Caco-2 (cell line): ENCODE results near the gene TFPI. TPM values are rescaled to one million over a fixed set of nuclear protein-coding genes. Genes with fewer than 3 reads are reported as not detected.
"Not testable (repeated sequence)": the region's sequence is repeated elsewhere in the genome, so short reads cannot be mapped to it uniquely, and the experiment has no call there.

Experiments
- BruUV-seq: library from RNA; stranded (reverse); fragments of 400-500 nt; replicated peaks from 2 replicates; lab custom pipeline; 2021; lab: Mats Ljungman, UMichigan
- CTCF ChIA-PET: fragments of 300-600 bp; sonication (Branson Sonifier 250); formaldehyde crosslinking; loops from one replicate; lab custom pipeline; 2022; ENCODE audit warnings: antibody characterized with exemption; lab: Charles Lee
- POLR2A ChIA-PET: fragments of 300-600 bp; sonication (Branson Sonifier 250); formaldehyde crosslinking; loops from one replicate; lab custom pipeline; 2022; ENCODE audit warnings: antibody characterized with exemption; lab: Charles Lee
- DNase-seq, 2 experiments: peaks; one replicate each; pipeline versions ENCODE4 v3.0.0 to v3.0.0-alpha.2; 2020 to 2022
- H3K27me3 ChIP-seq: replicated peaks from 2 replicates; pipeline ENCODE4 v1.6.0; 2011; ENCODE audit warnings: low read length; ENCODE audit not compliant: control insufficient read depth, insufficient read depth
- H3K36me3 ChIP-seq: 2 replicates; pipeline ENCODE4 v1.5.1; 2011; ENCODE audit warnings: low read length; ENCODE audit not compliant: control insufficient read depth, insufficient read depth
- H3K4me1 ChIP-seq: fragments of 250-450 bp; sonication (Bioruptor Pico); 2 replicates; pipeline ENCODE4 v1.5.1; 2020; ENCODE audit warnings: mild to moderate bottlenecking
- H3K4me3 ChIP-seq: 2 replicates; pipeline ENCODE4 v1.5.1; 2011; ENCODE audit warnings: low read depth, mild to moderate bottlenecking, control low read depth, low read length
- H3K9me3 ChIP-seq: fragments of 250-450 bp; sonication (Bioruptor Pico); 2 replicates; pipeline ENCODE4 v1.5.1; 2020; ENCODE audit warnings: mild to moderate bottlenecking, moderate library complexity
- H3K27ac Mint-ChIP-seq: one replicate; pipeline ENCODE4 v1.8.0; 2022; ENCODE audit warnings: mixed read lengths; ENCODE audit not compliant: unreplicated experiment
- H3K27me3 Mint-ChIP-seq: one replicate; pipeline ENCODE4 v1.8.0; 2022; ENCODE audit warnings: mixed read lengths; ENCODE audit not compliant: insufficient read depth, unreplicated experiment
- H3K36me3 Mint-ChIP-seq: one replicate; pipeline ENCODE4 v1.8.0; 2022; ENCODE audit warnings: mild to moderate bottlenecking, mixed read lengths; ENCODE audit not compliant: insufficient read depth, unreplicated experiment
- H3K4me1 Mint-ChIP-seq: one replicate; pipeline ENCODE4 v1.8.0; 2022; ENCODE audit warnings: low read depth, mixed read lengths; ENCODE audit not compliant: unreplicated experiment
- H3K4me3 Mint-ChIP-seq: one replicate; pipeline ENCODE4 v1.8.0; 2022; ENCODE audit warnings: mild to moderate bottlenecking, moderate library complexity, mixed read lengths; ENCODE audit not compliant: unreplicated experiment
- H3K9me3 Mint-ChIP-seq: one replicate; pipeline ENCODE4 v1.8.0; 2022; ENCODE audit warnings: mixed read lengths; ENCODE audit not compliant: unreplicated experiment
- CTCF ChIP-seq, 2 experiments: fragments of 200-600 bp in 1 of 2; IDR thresholded peaks; 1 replicate in 1 of 2; 2 replicates in 1 of 2; pipeline versions ENCODE4 v1.5.1 to v1.8.0; 2011 to 2022; ENCODE audit warnings: antibody characterized with exemption in 1 of 2, control low read depth in 1 of 2, inconsistent platforms in 1 of 2, low read depth in 1 of 2, low read length in 1 of 2, mild to moderate bottlenecking in 1 of 2, moderate library complexity in 1 of 2; ENCODE audit not compliant: insufficient read depth in 1 of 2, severe bottlenecking in 1 of 2, unreplicated experiment in 1 of 2
- intact Hi-C: fragments of 100-400 bp; cut with micrococcal nuclease; formaldehyde crosslinking; loops from one replicate; pipeline ENCODE4 v1.10.0; 2022; ENCODE audit not compliant: unreplicated experiment
- total RNA-seq: library from RNA; stranded (reverse); gene quantifications from 2 replicates; pipeline ENCODE4 v1.2.3, GENCODE V29; 2022

The TFPI gene
- total RNA-seq, 1 experiment from 2014 or later, result 31.0 TPM

DNA sequence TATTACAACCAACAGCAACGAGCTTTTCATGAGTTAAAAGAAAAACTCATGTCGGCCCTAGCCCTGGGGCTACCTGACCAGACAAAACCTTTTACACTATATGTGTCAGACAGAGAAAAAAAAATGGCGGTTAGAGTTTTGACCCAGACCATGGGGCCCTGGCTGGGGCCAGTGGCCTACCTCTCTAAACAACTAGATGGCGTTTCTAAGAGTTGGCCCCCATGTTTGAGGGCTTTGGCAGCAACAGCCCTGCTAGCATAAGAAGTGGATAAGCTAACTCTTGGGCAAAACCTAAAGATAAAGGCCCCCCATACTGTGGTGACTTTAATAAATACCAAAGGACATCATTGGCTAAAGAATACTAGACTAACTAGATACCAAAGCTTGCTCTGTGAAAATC, 39.3 kb downstream of the TFPI start:
- Histone ChIP-seq H3K27me3 (no peaks in the 10 kb centered on the region), H3K36me3 (no peaks in the 10 kb centered on the region), H3K9me3 (0 out of 2 replicates have a peak, but pooled peaks cover 8% of the 10 kb centered on the region), H3K4me3 (no peak overlapping the region), H3K4me1 (peaks cover 19% of the 10 kb centered on the region)
- ChIA-PET POLR2A (no interaction called here), CTCF (no interaction called here)
- H3K9me3 Mint-ChIP-seq, result peaks cover 7% of the 10 kb centered on the region
- no peak overlapping the region for H3K4me3 Mint-ChIP-seq
- no peak for DNase-seq
- no peaks in the 10 kb centered on the region for H3K27me3 Mint-ChIP-seq
- no peak for TF ChIP-seq CTCF (IDR thresholded peaks at IDR 0.05; ENCODE audit: insufficient read depth in 1 of 2, low read depth in 1 of 2, low read length in 1 of 2, severe bottlenecking in 1 of 2, unreplicated experiment in 1 of 2)
- peaks cover 25% of the 10 kb centered on the region for H3K4me1 Mint-ChIP-seq
- no TSS peak for BruUV-seq
- H3K36me3 Mint-ChIP-seq, result peaks cover 5% of the 10 kb centered on the region
- intact Hi-C loops, result no loop called here
- H3K27ac Mint-ChIP-seq, result no peak overlapping the region

- H3K4me3 ChIP-seq, result not testable (repeated sequence)
These were observed 39.9 kb downstream of the TFPI start for GRCh38 chr2:187514235-187514829.

DNA sequence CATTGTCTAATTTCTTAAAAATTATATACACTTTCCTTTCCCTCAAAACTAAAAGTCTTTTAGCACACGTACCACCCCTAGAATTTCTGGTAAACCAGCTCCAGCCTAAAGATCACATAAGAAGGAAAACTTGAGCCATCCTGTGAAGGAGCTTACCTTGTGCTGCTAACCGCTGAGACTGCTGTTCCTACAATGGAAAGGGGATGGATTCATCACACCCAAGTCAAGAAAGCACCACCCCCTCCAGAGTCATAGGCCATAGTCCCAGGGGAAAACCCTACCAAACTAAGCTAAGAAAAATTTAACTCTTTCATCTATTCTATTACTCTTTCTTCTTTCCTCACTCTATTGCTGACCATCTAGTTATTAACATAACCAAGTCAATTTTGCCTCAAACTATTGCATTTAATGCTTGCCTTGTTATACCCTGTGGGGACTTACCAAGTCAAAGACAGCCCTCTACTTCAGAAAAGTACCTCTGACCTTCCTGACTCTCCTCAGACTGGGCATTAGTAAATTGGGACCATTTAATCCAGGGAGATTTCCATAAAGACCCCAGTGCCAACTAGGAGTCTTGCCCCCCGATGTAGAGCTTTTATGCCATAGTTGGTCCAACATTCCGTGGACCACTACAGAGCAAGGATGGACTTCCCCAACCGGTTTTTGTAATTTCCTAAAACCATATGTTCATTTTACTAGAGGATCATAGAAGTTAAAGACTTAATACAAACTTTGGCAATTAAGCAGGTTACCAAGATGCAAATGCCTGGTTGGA, 40.6 kb downstream of the TFPI start:
- H3K27me3 ChIP-seq, CTCF ChIA-PET, H3K9me3 Mint-ChIP-seq, H3K36me3 Mint-ChIP-seq, H3K27ac Mint-ChIP-seq, H3K9me3 ChIP-seq, H3K36me3 ChIP-seq, intact Hi-C loops, H3K27me3 Mint-ChIP-seq, POLR2A ChIA-PET, BruUV-seq: not testable (repeated sequence)
- Mint-ChIP-seq H3K4me1 (peaks cover 38% of the 10 kb centered on the region), H3K4me3 (peak overlapping the region; percentile 64)
- H3K4me3 ChIP-seq, result peak overlapping the region; percentile 17; the same call in 1 of the 2 replicates
- peaks cover 32% of the 10 kb centered on the region for H3K4me1 ChIP-seq
- DNase-seq, result peak in 1 of 2 experiments; percentile 42

More at GRCh38 chr2:187514235-187514829, 39.9 kb downstream of the TFPI start:
- H3K36me3 Mint-ChIP-seq, DNase-seq, POLR2A ChIA-PET, CTCF ChIA-PET, H3K9me3 Mint-ChIP-seq, H3K36me3 ChIP-seq, H3K27me3 ChIP-seq, H3K27ac Mint-ChIP-seq, H3K4me3 Mint-ChIP-seq, BruUV-seq, H3K27me3 Mint-ChIP-seq, intact Hi-C loops, H3K9me3 ChIP-seq: not testable (repeated sequence)
- peaks cover 25% of the 10 kb centered on the region for H3K4me1 ChIP-seq
- H3K4me1 Mint-ChIP-seq, result peaks cover 31% of the 10 kb centered on the region
